A549 (cell line): ENCODE measurements around the gene ATP13A4.

ENCODE experiments used
- BHLHE40 ChIP-seq: IDR thresholded peaks from 2 replicates; pipeline ENCODE4 v1.6.1; 2012; ENCODE audit warnings: low read depth, low read length, inconsistent platforms
- EP300 ChIP-seq, 2 experiments: fragments of >200 bp; sonication (Bioruptor Twin); formaldehyde crosslinking; IDR thresholded peaks; 2 replicates in 1 of 2; 3 replicates in 1 of 2; pipeline ENCODE4 v1.6.1; 2016 to 2017
- JUN ChIP-seq, 2 experiments: fragments of >200 bp; sonication (Bioruptor Twin); formaldehyde crosslinking; IDR thresholded peaks; 2 replicates in 1 of 2; 3 replicates in 1 of 2; pipeline ENCODE4 v1.6.1; 2016 to 2017
- POLR2A ChIP-seq: IDR thresholded peaks from 2 replicates; pipeline ENCODE4 v1.6.1; 2012; ENCODE audit warnings: mild to moderate bottlenecking, low read length
- POLR2AphosphoS2 ChIP-seq: conservative IDR thresholded peaks from 2 replicates; pipeline ENCODE4 v1.6.1; 2012; ENCODE audit warnings: low read length, improper control_type of control experiment, inconsistent platforms
- RCOR1 ChIP-seq: fragments of 150-350 bp; IDR thresholded peaks from 2 replicates; pipeline ENCODE4 v1.6.1; 2014; ENCODE audit warnings: antibody characterized with exemption, low read length, low read depth
- TF ChIP-seq, protein P1 (sequence below): fragments of >200 bp; sonication (Bioruptor Twin); formaldehyde crosslinking; IDR thresholded peaks from 3 replicates; pipeline ENCODE4 v1.5.1; 2016
- TF ChIP-seq, protein P2 (sequence below): fragments of 450-650 bp; IDR thresholded peaks from 2 replicates; pipeline ENCODE4 v1.6.1; 2014; ENCODE audit warnings: antibody characterized with exemption
- TF ChIP-seq, protein P3 (sequence below): IDR thresholded peaks from 2 replicates; pipeline ENCODE4 v1.6.1; 2012
- TF ChIP-seq, protein P4 (sequence below): fragments of 200-600 bp; sonication (generic); IDR thresholded peaks from 2 replicates; pipeline ENCODE4 v1.6.1; 2016; ENCODE audit warnings: antibody characterized with exemption, mild to moderate bottlenecking, moderate library complexity

DNA sequence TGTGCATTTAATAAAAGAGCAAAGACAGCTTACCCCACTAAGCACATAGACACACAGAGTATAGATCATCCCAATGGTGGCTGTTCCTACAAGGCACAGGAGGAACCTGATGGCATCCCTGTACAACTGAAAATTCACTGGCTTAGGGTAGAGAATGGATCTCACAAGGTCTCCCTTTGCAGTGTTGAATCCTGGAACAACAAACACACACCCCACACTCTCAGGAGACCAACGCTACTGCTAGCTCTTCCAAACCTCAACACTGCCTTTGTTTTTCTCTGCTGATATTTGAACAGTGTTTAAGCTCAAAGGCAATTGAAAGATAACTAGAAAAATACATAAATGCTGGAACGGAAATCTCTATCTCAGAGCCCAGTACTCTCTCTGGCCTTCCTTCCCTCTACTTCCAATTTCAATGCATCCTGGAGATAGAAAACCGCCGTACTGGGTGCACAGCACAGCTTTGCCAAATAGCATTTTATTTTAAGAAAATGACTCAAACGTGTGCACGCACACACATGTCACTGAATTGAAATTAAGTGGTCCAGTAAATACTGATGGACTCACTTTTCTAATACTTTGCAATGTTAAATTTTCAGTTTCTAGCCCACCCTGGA is 88.6 kb downstream of the ATP13A4 start:
- TF ChIP-seq JUN (IDR thresholded peaks at IDR 0.05) (no peak), POLR2A (no peak), RCOR1 (no peak), POLR2AphosphoS2 (no peak), BHLHE40 (no peak), EP300 (IDR thresholded peaks at IDR 0.05) (no peak)
- TF ChIP-seq, protein P1, sequence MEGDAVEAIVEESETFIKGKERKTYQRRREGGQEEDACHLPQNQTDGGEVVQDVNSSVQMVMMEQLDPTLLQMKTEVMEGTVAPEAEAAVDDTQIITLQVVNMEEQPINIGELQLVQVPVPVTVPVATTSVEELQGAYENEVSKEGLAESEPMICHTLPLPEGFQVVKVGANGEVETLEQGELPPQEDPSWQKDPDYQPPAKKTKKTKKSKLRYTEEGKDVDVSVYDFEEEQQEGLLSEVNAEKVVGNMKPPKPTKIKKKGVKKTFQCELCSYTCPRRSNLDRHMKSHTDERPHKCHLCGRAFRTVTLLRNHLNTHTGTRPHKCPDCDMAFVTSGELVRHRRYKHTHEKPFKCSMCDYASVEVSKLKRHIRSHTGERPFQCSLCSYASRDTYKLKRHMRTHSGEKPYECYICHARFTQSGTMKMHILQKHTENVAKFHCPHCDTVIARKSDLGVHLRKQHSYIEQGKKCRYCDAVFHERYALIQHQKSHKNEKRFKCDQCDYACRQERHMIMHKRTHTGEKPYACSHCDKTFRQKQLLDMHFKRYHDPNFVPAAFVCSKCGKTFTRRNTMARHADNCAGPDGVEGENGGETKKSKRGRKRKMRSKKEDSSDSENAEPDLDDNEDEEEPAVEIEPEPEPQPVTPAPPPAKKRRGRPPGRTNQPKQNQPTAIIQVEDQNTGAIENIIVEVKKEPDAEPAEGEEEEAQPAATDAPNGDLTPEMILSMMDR, result no peak
- TF ChIP-seq, protein P2, sequence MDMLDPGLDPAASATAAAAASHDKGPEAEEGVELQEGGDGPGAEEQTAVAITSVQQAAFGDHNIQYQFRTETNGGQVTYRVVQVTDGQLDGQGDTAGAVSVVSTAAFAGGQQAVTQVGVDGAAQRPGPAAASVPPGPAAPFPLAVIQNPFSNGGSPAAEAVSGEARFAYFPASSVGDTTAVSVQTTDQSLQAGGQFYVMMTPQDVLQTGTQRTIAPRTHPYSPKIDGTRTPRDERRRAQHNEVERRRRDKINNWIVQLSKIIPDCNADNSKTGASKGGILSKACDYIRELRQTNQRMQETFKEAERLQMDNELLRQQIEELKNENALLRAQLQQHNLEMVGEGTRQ, result no peak
- TF ChIP-seq, protein P3, sequence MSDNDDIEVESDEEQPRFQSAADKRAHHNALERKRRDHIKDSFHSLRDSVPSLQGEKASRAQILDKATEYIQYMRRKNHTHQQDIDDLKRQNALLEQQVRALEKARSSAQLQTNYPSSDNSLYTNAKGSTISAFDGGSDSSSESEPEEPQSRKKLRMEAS, result no peak
- TF ChIP-seq, protein P4, sequence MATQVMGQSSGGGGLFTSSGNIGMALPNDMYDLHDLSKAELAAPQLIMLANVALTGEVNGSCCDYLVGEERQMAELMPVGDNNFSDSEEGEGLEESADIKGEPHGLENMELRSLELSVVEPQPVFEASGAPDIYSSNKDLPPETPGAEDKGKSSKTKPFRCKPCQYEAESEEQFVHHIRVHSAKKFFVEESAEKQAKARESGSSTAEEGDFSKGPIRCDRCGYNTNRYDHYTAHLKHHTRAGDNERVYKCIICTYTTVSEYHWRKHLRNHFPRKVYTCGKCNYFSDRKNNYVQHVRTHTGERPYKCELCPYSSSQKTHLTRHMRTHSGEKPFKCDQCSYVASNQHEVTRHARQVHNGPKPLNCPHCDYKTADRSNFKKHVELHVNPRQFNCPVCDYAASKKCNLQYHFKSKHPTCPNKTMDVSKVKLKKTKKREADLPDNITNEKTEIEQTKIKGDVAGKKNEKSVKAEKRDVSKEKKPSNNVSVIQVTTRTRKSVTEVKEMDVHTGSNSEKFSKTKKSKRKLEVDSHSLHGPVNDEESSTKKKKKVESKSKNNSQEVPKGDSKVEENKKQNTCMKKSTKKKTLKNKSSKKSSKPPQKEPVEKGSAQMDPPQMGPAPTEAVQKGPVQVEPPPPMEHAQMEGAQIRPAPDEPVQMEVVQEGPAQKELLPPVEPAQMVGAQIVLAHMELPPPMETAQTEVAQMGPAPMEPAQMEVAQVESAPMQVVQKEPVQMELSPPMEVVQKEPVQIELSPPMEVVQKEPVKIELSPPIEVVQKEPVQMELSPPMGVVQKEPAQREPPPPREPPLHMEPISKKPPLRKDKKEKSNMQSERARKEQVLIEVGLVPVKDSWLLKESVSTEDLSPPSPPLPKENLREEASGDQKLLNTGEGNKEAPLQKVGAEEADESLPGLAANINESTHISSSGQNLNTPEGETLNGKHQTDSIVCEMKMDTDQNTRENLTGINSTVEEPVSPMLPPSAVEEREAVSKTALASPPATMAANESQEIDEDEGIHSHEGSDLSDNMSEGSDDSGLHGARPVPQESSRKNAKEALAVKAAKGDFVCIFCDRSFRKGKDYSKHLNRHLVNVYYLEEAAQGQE, result no peak
